ENCODE data around the gene DERA. TPM values are rescaled to one million over a fixed set of nuclear protein-coding genes. Genes with fewer than 3 reads are reported as not detected.

Gene DERA
- total RNA-seq, 2 experiments from 2014 or later = 30.9 to 35.7 TPM

- ChIA-PET POLR2A (no interaction called here), CTCF (no interaction called here)
- DNase-seq (no peak), ATAC-seq (no peak)
- intact Hi-C loops (cut with DNase I, micrococcal nuclease) = loop anchor here in 1 of 2 experiments (2.0 to 5.0 kb wide), 2 partner anchors 284 to 1565 kb away; no protein-coding TSS in a partner anchor
- no peaks in the 10 kb centered on the region for H3K36me3 Mint-ChIP-seq (ENCODE audit: low read depth)
- peaks cover 3% of the 10 kb centered on the region for H3K27me3 Mint-ChIP-seq
- H3K4me1 Mint-ChIP-seq = no peaks in the 10 kb centered on the region
- H3K9me3 Mint-ChIP-seq (ENCODE audit: low read depth) = no peaks in the 10 kb centered on the region
- H3K27ac Mint-ChIP-seq = no peak overlapping the region
- H3K4me3 Mint-ChIP-seq = no peak overlapping the region
These were observed 165.9 kb downstream of the DERA start for GRCh38 chr12:16076970-16077522.

DNA sequence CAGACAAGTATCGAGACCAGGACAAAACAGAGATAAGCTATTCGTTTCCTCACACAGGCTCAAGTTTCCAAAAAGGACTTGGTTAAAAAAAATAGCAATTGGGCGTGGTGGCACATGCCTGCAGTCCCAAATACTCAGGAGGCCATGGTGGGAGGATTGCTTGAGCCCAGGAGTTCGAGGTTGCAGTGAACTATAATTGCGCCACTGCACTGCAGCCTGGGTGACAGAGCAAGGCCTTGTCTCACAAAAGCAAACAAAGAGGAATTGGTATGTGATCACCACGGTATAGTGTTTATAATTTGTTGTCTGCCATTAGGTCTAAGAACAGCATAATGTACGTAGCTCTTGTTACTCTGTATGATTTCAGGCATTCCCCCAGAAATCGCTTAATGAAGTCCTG is 175.3 kb downstream of the DERA start:
- H3K4me1 Mint-ChIP-seq = no peaks in the 10 kb centered on the region
- ATAC-seq (no peak), DNase-seq (no peak)
- no peak overlapping the region for H3K4me3 Mint-ChIP-seq
- no peak overlapping the region for H3K27ac Mint-ChIP-seq
- H3K9me3 Mint-ChIP-seq (ENCODE audit: low read depth) = no peaks in the 10 kb centered on the region
- ChIA-PET CTCF (no interaction called here), POLR2A (no interaction called here)
- no peaks in the 10 kb centered on the region for H3K36me3 Mint-ChIP-seq (ENCODE audit: low read depth)
- peaks cover 3% of the 10 kb centered on the region for H3K27me3 Mint-ChIP-seq
- intact Hi-C loops (cut with DNase I, micrococcal nuclease) = no loop called here

DNA sequence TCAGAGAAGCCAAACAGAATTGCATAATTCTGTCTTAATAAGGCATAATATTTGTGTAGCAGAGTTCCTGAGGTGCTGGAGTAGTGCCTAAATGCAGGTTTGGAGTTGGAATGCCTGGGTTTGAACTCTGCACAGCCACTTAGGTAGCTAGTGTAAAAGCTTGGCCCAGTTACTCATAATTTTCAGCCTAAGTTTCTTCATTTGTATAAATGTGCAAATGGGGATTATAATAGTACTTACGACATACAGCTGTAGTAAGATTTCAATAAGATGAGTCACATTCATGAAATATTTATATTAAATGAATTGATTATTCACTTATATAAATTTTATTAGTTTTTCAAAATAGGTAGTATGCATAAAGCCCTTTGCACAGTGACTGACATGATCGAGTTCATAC is 175.8 kb downstream of the DERA start:
- CTCF ChIA-PET = interaction anchor here (0.7 to 0.8 kb wide), 2 partner anchors 25 to 271 kb away, joined by 3 read pairs; no protein-coding TSS in a partner anchor

More for the DNA sequence above, 175.8 kb downstream of the DERA start:
- ATAC-seq = no peak
- no peak for DNase-seq
- intact Hi-C loops (cut with DNase I, micrococcal nuclease) = no loop called here
- no peaks in the 10 kb centered on the region for H3K36me3 Mint-ChIP-seq (ENCODE audit: low read depth)
- H3K27me3 Mint-ChIP-seq = peaks cover 3% of the 10 kb centered on the region
- H3K4me1 Mint-ChIP-seq = no peaks in the 10 kb centered on the region
- H3K9me3 Mint-ChIP-seq (ENCODE audit: low read depth) = no peaks in the 10 kb centered on the region
- no peak overlapping the region for H3K27ac Mint-ChIP-seq
- POLR2A ChIA-PET = no interaction called here
- no peak overlapping the region for H3K4me3 Mint-ChIP-seq

Other genes starting within 250 kb of the DERA start
- 1 to 10 TPM; 1.5 to 2.0 TPM for gene EPS8, start 121.9 kb upstream of the DERA start, total RNA-seq
- 100 to 1,000 TPM; 133 to 139 TPM for gene STRAP, start 28.9 kb upstream of the DERA start, total RNA-seq

Data from activated CD4-positive, alpha-beta T cell treated with anti-CD3 and anti-CD28 coated beads for 36 hours (primary cell).